ENCODE measurements around the gene LGR5.

LGR5 gene

GRCh38 chr12:71426300-71427047 is 13.1 kb upstream of the LGR5 start:
- H3K4me1 Mint-ChIP-seq: no peaks in the 10 kb centered on the region
- H3K4me3 Mint-ChIP-seq: no peak overlapping the region
- no peak for ATAC-seq
- H3K36me3 Mint-ChIP-seq: no peaks in the 10 kb centered on the region
- H3K9me3 Mint-ChIP-seq: no peaks in the 10 kb centered on the region
- no peak overlapping the region for H3K27ac Mint-ChIP-seq
- peaks cover 49% of the 10 kb centered on the region for H3K27me3 Mint-ChIP-seq

- ATAC-seq: no peak
- H3K4me1 Mint-ChIP-seq: no peaks in the 10 kb centered on the region
- H3K27me3 Mint-ChIP-seq: peaks cover 35% of the 10 kb centered on the region
- H3K9me3 Mint-ChIP-seq: peaks cover 11% of the 10 kb centered on the region
- H3K36me3 Mint-ChIP-seq: no peaks in the 10 kb centered on the region
- no peak overlapping the region for H3K4me3 Mint-ChIP-seq
- no peak overlapping the region for H3K27ac Mint-ChIP-seq
These were observed 8.8 kb upstream of the LGR5 start for GRCh38 chr12:71430756-71431155.

GRCh38 chr12:71431991-71432390 is 7.6 kb upstream of the LGR5 start:
- Mint-ChIP-seq H3K36me3 (no peaks in the 10 kb centered on the region), H3K4me3 (no peak overlapping the region), H3K9me3 (peaks cover 15% of the 10 kb centered on the region), H3K4me1 (no peaks in the 10 kb centered on the region), H3K27ac (no peak overlapping the region), H3K27me3 (peaks cover 36% of the 10 kb centered on the region)
- no peak for ATAC-seq

GRCh38 chr12:71432936-71433335 is 6.7 kb upstream of the LGR5 start:
- Mint-ChIP-seq H3K9me3 (peaks cover 21% of the 10 kb centered on the region), H3K27me3 (peaks cover 46% of the 10 kb centered on the region), H3K36me3 (no peaks in the 10 kb centered on the region), H3K27ac (no peak overlapping the region), H3K4me1 (no peaks in the 10 kb centered on the region), H3K4me3 (no peak overlapping the region)
- no peak for ATAC-seq

- peaks cover 27% of the 10 kb centered on the region for H3K4me1 Mint-ChIP-seq
- H3K36me3 Mint-ChIP-seq: no peaks in the 10 kb centered on the region
- peaks cover 69% of the 10 kb centered on the region for H3K27me3 Mint-ChIP-seq
- H3K9me3 Mint-ChIP-seq: peaks cover 21% of the 10 kb centered on the region
- ATAC-seq: no peak
- H3K27ac Mint-ChIP-seq: no peak overlapping the region
- H3K4me3 Mint-ChIP-seq: no peak overlapping the region
These were observed 2.9 kb upstream of the LGR5 start for GRCh38 chr12:71436696-71437095.

GRCh38 chr12:71438670-71439361 is 782 bp upstream of the LGR5 start:
- Mint-ChIP-seq H3K9me3 (peaks cover 20% of the 10 kb centered on the region), H3K4me1 (peaks cover 27% of the 10 kb centered on the region), H3K4me3 (peak overlapping the region; percentile 77), H3K27ac (no peak overlapping the region), H3K36me3 (no peaks in the 10 kb centered on the region), H3K27me3 (peaks cover 58% of the 10 kb centered on the region)
- ATAC-seq: no peak

- Mint-ChIP-seq H3K4me3 (peak overlapping the region; percentile 77), H3K9me3 (peaks cover 18% of the 10 kb centered on the region), H3K4me1 (peaks cover 27% of the 10 kb centered on the region), H3K27ac (no peak overlapping the region), H3K27me3 (peaks cover 58% of the 10 kb centered on the region), H3K36me3 (no peaks in the 10 kb centered on the region)
- peak; percentile 4 for ATAC-seq
These were observed 311 bp upstream of the LGR5 start for GRCh38 chr12:71439362-71439612.

- Mint-ChIP-seq H3K36me3 (no peaks in the 10 kb centered on the region), H3K27ac (no peak overlapping the region), H3K27me3 (peaks cover 61% of the 10 kb centered on the region), H3K9me3 (peaks cover 15% of the 10 kb centered on the region), H3K4me3 (peak overlapping the region; percentile 77), H3K4me1 (peaks cover 27% of the 10 kb centered on the region)
- ATAC-seq: no peak
These were observed 756 bp downstream of the LGR5 start for GRCh38 chr12:71440345-71440762.

- Mint-ChIP-seq H3K4me1 (peaks cover 27% of the 10 kb centered on the region), H3K9me3 (peaks cover 10% of the 10 kb centered on the region), H3K27me3 (peaks cover 67% of the 10 kb centered on the region), H3K36me3 (no peaks in the 10 kb centered on the region), H3K27ac (no peak overlapping the region), H3K4me3 (peak overlapping the region; percentile 77)
- ATAC-seq: peak; percentile 71
These were observed 1.5 kb downstream of the LGR5 start for GRCh38 chr12:71440763-71441748.

GRCh38 chr12:71441836-71442566 is 2.4 kb downstream of the LGR5 start:
- Mint-ChIP-seq H3K36me3 (no peaks in the 10 kb centered on the region), H3K4me3 (no peak overlapping the region), H3K4me1 (peaks cover 27% of the 10 kb centered on the region), H3K27ac (no peak overlapping the region), H3K27me3 (peaks cover 63% of the 10 kb centered on the region), H3K9me3 (peaks cover 6% of the 10 kb centered on the region)
- no peak for ATAC-seq

GRCh38 chr12:71442567-71442931 is 3.0 kb downstream of the LGR5 start:
- Mint-ChIP-seq H3K27ac (no peak overlapping the region), H3K27me3 (peaks cover 58% of the 10 kb centered on the region), H3K4me1 (peaks cover 27% of the 10 kb centered on the region), H3K4me3 (no peak overlapping the region), H3K9me3 (peaks cover under 1% of the 10 kb centered on the region), H3K36me3 (no peaks in the 10 kb centered on the region)
- ATAC-seq: no peak

- no peaks in the 10 kb centered on the region for H3K36me3 Mint-ChIP-seq
- H3K27ac Mint-ChIP-seq: no peak overlapping the region
- no peak for ATAC-seq
- peaks cover 32% of the 10 kb centered on the region for H3K27me3 Mint-ChIP-seq
- H3K4me3 Mint-ChIP-seq: no peak overlapping the region
- peaks cover 13% of the 10 kb centered on the region for H3K4me1 Mint-ChIP-seq
- H3K9me3 Mint-ChIP-seq: no peaks in the 10 kb centered on the region
These were observed 5.5 kb downstream of the LGR5 start for GRCh38 chr12:71445071-71445470.

GRCh38 chr12:71447691-71448132 is 8.1 kb downstream of the LGR5 start:
- no peak overlapping the region for H3K27ac Mint-ChIP-seq
- H3K4me3 Mint-ChIP-seq: no peak overlapping the region
- no peak for ATAC-seq
- H3K9me3 Mint-ChIP-seq: no peaks in the 10 kb centered on the region
- H3K27me3 Mint-ChIP-seq: peaks cover 20% of the 10 kb centered on the region
- H3K4me1 Mint-ChIP-seq: no peaks in the 10 kb centered on the region
- no peaks in the 10 kb centered on the region for H3K36me3 Mint-ChIP-seq

- H3K27ac Mint-ChIP-seq: no peak overlapping the region
- H3K36me3 Mint-ChIP-seq: no peaks in the 10 kb centered on the region
- peaks cover 20% of the 10 kb centered on the region for H3K27me3 Mint-ChIP-seq
- H3K4me1 Mint-ChIP-seq: no peaks in the 10 kb centered on the region
- H3K4me3 Mint-ChIP-seq: no peak overlapping the region
- H3K9me3 Mint-ChIP-seq: no peaks in the 10 kb centered on the region
- no peak for ATAC-seq
These were observed 8.6 kb downstream of the LGR5 start for GRCh38 chr12:71448150-71448581.

Data from stimulated activated memory B cell treated with anti-CD40 and anti-IgM and Interleukin-4, amounts not matched to agents 10 μg/mL and 1 μg/mL and 100 μg/mL, for 72 hours (primary cell).